HCT116 (cell line): ENCODE data around the gene PTPN4.

Experiments
- CTCF ChIP-seq, 3 experiments: fragments of 200-600 bp in 1 of 3; sonication (generic) in 1 of 3; IDR thresholded peaks in 2 of 3; conservative IDR thresholded peaks in 1 of 3; 2 replicates each; pipeline ENCODE4 v1.5.1; 2012 to 2017; ENCODE audit warnings: low read depth in 2 of 3, low read length in 2 of 3, antibody characterized with exemption in 1 of 3, borderline replicate concordance in 1 of 3, control low read depth in 1 of 3, mild to moderate bottlenecking in 1 of 3, mixed read lengths in 1 of 3, mixed run types in 1 of 3, moderate library complexity in 1 of 3; ENCODE audit not compliant: insufficient read depth in 1 of 3
- POLR2A ChIP-seq: IDR thresholded peaks from 2 replicates; pipeline ENCODE4 v1.7.0; 2011; ENCODE audit warnings: borderline replicate concordance; ENCODE audit not compliant: insufficient read depth, insufficient read length; ENCODE audit errors: extremely low read depth
- RAD21 ChIP-seq: IDR thresholded peaks from 2 replicates; pipeline ENCODE4 v1.6.1; 2012; ENCODE audit warnings: low read depth, mild to moderate bottlenecking

GRCh38 chr2:119732601-119733164 is 27.0 kb upstream of the PTPN4 start:
- TF ChIP-seq CTCF (IDR thresholded peaks at IDR 0.05 in 2 of 3, conservative IDR thresholded peaks at IDR 0.05 in 1 of 3; ENCODE audit: borderline replicate concordance in 1 of 3, insufficient read depth in 1 of 3, low read depth in 2 of 3, low read length in 2 of 3) (no peak), POLR2A (no peak), RAD21 (no peak)
